Endodermal cell (in vitro differentiated cells): ENCODE results near the gene JPT1. TPM values are rescaled to one million over a fixed set of nuclear protein-coding genes. Genes with fewer than 3 reads are reported as not detected.

Experiments
- DNase-seq: peaks from one replicate; pipeline ENCODE4 v3.0.0-alpha.2; 2017
- H3K27ac ChIP-seq: 2 replicates; pipeline ENCODE4 v1.5.1; 2013; ENCODE audit warnings: mild to moderate bottlenecking, low read depth, low read length, moderate library complexity
- H3K27me3 ChIP-seq: 2 replicates; pipeline ENCODE4 v1.6.1; 2013; ENCODE audit warnings: mild to moderate bottlenecking, low read length, moderate library complexity; ENCODE audit not compliant: insufficient read depth, control insufficient read depth, poor library complexity, severe bottlenecking
- H3K36me3 ChIP-seq: 2 replicates; pipeline ENCODE4 v1.7.0; 2013; ENCODE audit warnings: mild to moderate bottlenecking, low read length, moderate library complexity; ENCODE audit not compliant: control insufficient read depth, insufficient read depth
- H3K4me1 ChIP-seq: one replicate; pipeline ENCODE4 v1.7.0; 2013; ENCODE audit warnings: low read length; ENCODE audit not compliant: control insufficient read depth, insufficient read depth
- H3K4me3 ChIP-seq: 2 replicates; pipeline ENCODE4 v1.5.1; 2013; ENCODE audit warnings: mild to moderate bottlenecking, low read length, moderate library complexity
- H3K9ac ChIP-seq: 2 replicates; pipeline ENCODE4 v1.6.1; 2013; ENCODE audit warnings: mild to moderate bottlenecking, low read length, moderate library complexity; ENCODE audit not compliant: poor library complexity, severe bottlenecking; ENCODE audit errors: extremely low read depth
- H3K9me3 ChIP-seq: 2 replicates; pipeline ENCODE4 v1.6.1; 2013; ENCODE audit warnings: mild to moderate bottlenecking, low read length, moderate library complexity; ENCODE audit not compliant: control insufficient read depth
- H3K27ac Mint-ChIP-seq: 2 replicates; pipeline ENCODE4 v1.8.0; 2020; ENCODE audit warnings: mixed read lengths
- H3K27me3 Mint-ChIP-seq: 2 replicates; pipeline ENCODE4 v1.8.0; 2021; ENCODE audit warnings: mild to moderate bottlenecking, mixed read lengths; ENCODE audit not compliant: insufficient read depth
- H3K36me3 Mint-ChIP-seq: 2 replicates; pipeline ENCODE4 v1.8.0; 2020; ENCODE audit warnings: low read depth, mixed read lengths
- H3K4me1 Mint-ChIP-seq: 2 replicates; pipeline ENCODE4 v1.8.0; 2020; ENCODE audit warnings: mixed read lengths
- H3K4me3 Mint-ChIP-seq: 2 replicates; pipeline ENCODE4 v1.8.0; 2020; ENCODE audit warnings: mild to moderate bottlenecking, moderate library complexity, mixed read lengths
- H3K9me3 Mint-ChIP-seq: 2 replicates; pipeline ENCODE4 v1.8.0; 2020; ENCODE audit warnings: mild to moderate bottlenecking, mixed read lengths
- CTCF ChIP-seq: fragments of 200-600 bp; sonication (generic); conservative IDR thresholded peaks from 2 replicates; pipeline ENCODE4 v1.5.0; 2021; ENCODE audit warnings: antibody characterized with exemption, mild to moderate bottlenecking
- WGBS, 2 experiments: methylation state at CpG; one replicate each; pipeline versions ENCODE4 v1.1.5 to v1.1.7; 2013; ENCODE audit warnings: missing lambda C conversion rate in 2 of 2, mixed read lengths in 1 of 2; ENCODE audit not compliant: insufficient coverage in 1 of 2, insufficient read length in 1 of 2; 5-methylcytosine and 5-hydroxymethylcytosine counted together
- total RNA-seq, 2 donors: library from RNA; stranded (reverse); fragmentation: NEBNext Ultra II Directional in 1 of 2; extraction: Animal tissue kit (Norgen Biotek cat#: 25700) in 1 of 2; gene quantifications; 2 replicates in 1 of 2; 3 replicates in 1 of 2; pipeline ENCODE4 v1.2.1, GENCODE V29; 2021

Gene JPT1
- total RNA-seq, 2 donors from 2014 or later, result 148 to 156 TPM

- Mint-ChIP-seq H3K4me3 (peak overlapping the region; percentile 82), H3K36me3 (peaks cover 37% of the 10 kb centered on the region), H3K9me3 (no peaks in the 10 kb centered on the region), H3K27me3 (no peaks in the 10 kb centered on the region), H3K27ac (no peak overlapping the region), H3K4me1 (peaks cover 29% of the 10 kb centered on the region)
- Histone ChIP-seq H3K4me3 (no peak overlapping the region), H3K27me3 (no peaks in the 10 kb centered on the region), H3K36me3 (peaks cover 10% of the 10 kb centered on the region), H3K27ac (no peak overlapping the region), H3K9ac (no peak overlapping the region), H3K4me1 (peaks cover 19% of the 10 kb centered on the region), H3K9me3 (no peaks in the 10 kb centered on the region)
- no peak for TF ChIP-seq CTCF
- peak; percentile 62 for DNase-seq
- WGBS, 2 experiments, result 92% methylated on average over 2 of the region's 2 CpGs; no CpG with 5 or more reads in 1 of the 2 experiments
Observed at GRCh38 chr17:75108193-75108592, 46.1 kb downstream of the JPT1 start.

GRCh38 chr17:75105126-75106080 is 48.9 kb downstream of the JPT1 start:
- H3K4me3 ChIP-seq, result no peak overlapping the region
- Mint-ChIP-seq H3K4me3 (peak overlapping the region; percentile 21), H3K9me3 (no peaks in the 10 kb centered on the region), H3K36me3 (peaks cover 41% of the 10 kb centered on the region), H3K27ac (peak overlapping the region; percentile 94), H3K4me1 (peaks cover 33% of the 10 kb centered on the region), H3K27me3 (no peaks in the 10 kb centered on the region)
- H3K36me3 ChIP-seq, result peaks cover 3% of the 10 kb centered on the region
- H3K9me3 ChIP-seq, result no peaks in the 10 kb centered on the region
- H3K4me1 ChIP-seq, result peaks cover 19% of the 10 kb centered on the region
- DNase-seq, result peak; percentile 98
- no peaks in the 10 kb centered on the region for H3K27me3 ChIP-seq
- H3K27ac ChIP-seq, result no peak overlapping the region
- no peak overlapping the region for H3K9ac ChIP-seq
- WGBS, 2 experiments, result 51 to 59% methylated on average over 12 to 20 of the region's 20 CpGs
- TF ChIP-seq CTCF, result peak; percentile 89

GRCh38 chr17:75103601-75104554 is 50.4 kb downstream of the JPT1 start:
- peak; percentile 56 for DNase-seq
- TF ChIP-seq CTCF, result no peak
- H3K36me3 Mint-ChIP-seq, result peaks cover 52% of the 10 kb centered on the region
- H3K27me3 Mint-ChIP-seq, result no peaks in the 10 kb centered on the region
- Histone ChIP-seq H3K9me3 (no peaks in the 10 kb centered on the region), H3K4me3 (no peak overlapping the region), H3K27me3 (no peaks in the 10 kb centered on the region), H3K27ac (no peak overlapping the region), H3K36me3 (peaks cover 9% of the 10 kb centered on the region), H3K4me1 (peaks cover 20% of the 10 kb centered on the region), H3K9ac (no peak overlapping the region)
- peaks cover 33% of the 10 kb centered on the region for H3K4me1 Mint-ChIP-seq
- WGBS, 2 experiments, result 91 to 92% methylated on average over 10 to 14 of the region's 14 CpGs
- H3K9me3 Mint-ChIP-seq, result no peaks in the 10 kb centered on the region
- no peak overlapping the region for H3K4me3 Mint-ChIP-seq
- peak overlapping the region; percentile 81 for H3K27ac Mint-ChIP-seq
